Fibroblast of skin of back (primary cell): ENCODE measurements around the gene LHFPL2.

ENCODE experiments used
- DNase-seq: peaks from one replicate; pipeline ENCODE4 v3.0.0-alpha.2; 2013

Gene LHFPL2

GRCh38 chr5:78449103-78449502 lies 199.5 kb downstream of the LHFPL2 start:
- no peak for DNase-seq

GRCh38 chr5:78447775-78448424 lies 200.7 kb downstream of the LHFPL2 start:
- no peak for DNase-seq
